GM18517 (cell line): ENCODE data around the gene BICD1.

Experiments used
- ATAC-seq: cut with Tn5 transposase; IDR thresholded peaks from one replicate; pipeline ENCODE4 v1.9.1; 2021; ENCODE audit warnings: mild to moderate bottlenecking, moderate library complexity; ENCODE audit not compliant: unreplicated experiment

BICD1 gene

DNA sequence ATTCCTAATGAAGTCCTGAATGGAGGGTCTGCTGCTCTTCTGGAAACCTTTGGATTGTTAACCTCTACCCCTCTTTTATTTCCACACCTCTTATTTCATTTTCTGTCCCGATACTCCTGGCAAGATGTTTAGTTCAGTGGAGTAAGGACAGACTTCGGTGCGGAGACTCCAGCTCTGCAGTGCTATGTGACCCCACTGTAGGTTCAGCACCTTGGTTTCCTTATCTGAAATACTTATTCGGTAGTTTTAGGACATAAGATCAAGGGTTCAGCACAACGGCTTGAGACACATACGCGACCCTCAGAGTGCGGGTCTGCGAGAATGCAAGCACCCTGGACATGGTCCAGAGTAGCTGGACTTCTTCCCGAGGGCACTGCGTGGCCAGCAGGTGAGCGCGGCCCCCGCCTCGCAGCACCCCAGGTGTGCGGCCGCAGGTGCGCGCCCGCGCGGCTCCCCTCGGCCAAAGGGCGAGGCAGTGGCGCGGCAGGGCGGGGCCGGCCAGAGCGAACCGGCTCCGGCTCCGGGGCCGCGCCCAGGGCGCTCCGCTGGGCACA lies 292.2 kb downstream of the BICD1 start:
- ATAC-seq: no peak

DNA sequence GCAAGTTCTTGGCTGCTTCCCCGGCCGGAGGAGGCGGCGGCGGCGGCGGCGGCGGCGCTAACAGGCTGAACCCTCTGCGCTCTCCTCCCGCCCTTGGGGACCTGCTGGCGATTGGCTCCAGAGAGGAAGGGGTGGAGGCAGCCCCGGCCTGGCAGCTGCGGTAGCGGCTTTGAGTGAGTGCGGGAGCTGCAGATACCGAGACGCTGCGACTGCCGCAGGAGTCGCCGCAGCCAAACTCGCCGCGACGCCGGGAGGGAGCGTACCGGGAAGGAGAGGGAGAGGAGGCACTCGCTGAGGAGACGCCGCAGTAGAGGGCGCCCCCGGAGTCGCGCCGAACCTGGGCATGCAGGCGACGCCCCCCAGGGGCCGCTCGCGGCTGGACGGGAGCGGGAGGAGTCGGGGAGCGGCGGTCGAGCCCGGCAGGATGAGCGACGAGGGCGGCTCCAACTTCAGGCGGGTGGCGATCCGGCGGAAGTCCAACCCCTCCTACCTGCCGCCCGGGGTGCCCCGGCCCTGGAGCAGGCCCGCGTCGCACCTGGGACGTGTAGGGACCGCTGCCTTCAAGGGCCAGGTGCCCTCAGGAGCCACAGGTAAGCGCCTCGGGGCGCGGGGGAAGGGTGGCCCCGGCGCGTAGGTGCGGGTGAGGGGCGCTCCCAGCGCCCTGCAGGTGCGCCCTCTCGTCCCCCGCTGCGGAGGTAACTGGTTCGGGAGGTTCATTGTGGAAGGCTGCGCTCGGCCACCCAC lies 292.9 kb downstream of the BICD1 start, which contains the start of gene FGD4:
FGD4 (plus strand) TSS at position 189 of the 744 bp plus-strand sequence.
- ATAC-seq: peak; percentile 87

GRCh38 chr12:32400114-32400672 lies 293.5 kb downstream of the BICD1 start:
- ATAC-seq: no peak

DNA sequence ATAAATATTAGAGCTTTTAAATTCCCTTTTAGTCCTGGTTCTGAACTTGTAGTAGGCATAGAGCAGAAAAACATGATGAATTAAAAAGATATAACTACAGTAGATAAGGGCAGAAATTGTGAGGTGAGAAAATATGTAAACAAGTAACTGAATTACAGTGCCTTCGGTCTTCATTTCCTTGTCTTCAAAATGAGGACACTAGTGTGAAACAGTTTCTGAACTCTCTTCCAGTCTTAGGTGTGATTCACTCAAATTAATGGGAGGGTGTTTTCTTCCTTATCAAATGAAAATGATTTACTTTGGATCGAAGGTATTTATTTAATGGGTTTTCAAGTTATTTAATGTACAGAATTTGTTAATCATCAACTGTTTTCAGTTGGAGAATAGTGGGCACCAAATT lies 294.2 kb downstream of the BICD1 start:
- ATAC-seq: no peak

- no peak for ATAC-seq
These were observed 295.5 kb downstream of the BICD1 start for GRCh38 chr12:32402170-32402569.

GRCh38 chr12:32402946-32403345 lies 296.3 kb downstream of the BICD1 start:
- ATAC-seq: no peak

GRCh38 chr12:32407795-32408194 lies 301.1 kb downstream of the BICD1 start:
- no peak for ATAC-seq

DNA sequence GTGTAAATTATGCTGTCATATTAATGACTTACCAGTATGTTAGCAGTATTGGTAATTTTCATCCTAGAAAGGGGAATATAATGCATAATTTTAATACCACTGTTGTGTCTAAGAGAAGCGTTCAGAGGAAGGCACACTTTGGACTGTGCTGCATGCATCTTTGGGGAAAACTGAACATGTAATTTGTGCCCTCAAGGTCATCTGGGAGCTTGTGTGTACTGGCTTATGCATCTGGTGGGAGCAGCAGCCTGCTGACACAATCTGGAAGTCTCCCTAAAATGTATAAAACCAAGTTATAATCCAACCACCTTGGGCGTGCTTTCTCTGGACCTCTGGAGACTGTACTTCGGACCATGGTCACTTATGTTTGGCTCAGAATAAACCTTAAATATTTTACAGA lies 306.8 kb downstream of the BICD1 start:
- ATAC-seq: no peak

DNA sequence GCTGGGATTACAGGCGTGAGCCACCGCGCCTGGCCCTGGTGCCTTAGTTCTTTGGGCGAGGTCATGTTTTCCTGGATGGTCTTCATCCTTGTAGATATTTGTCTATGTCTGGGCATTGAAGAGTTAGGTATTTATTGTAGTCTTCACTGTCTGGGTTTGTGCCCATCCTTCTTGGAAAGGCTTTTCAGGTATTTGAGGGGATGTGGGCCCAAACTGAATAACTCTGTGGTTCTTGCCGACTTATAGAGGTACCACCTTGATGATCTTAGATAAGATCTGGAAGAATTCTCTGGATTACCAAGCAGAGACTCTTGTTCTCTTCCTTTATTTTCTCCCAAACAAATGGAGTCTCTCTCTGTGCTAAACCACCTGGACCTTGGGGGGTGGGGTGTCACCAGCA lies 311.6 kb downstream of the BICD1 start:
- no peak for ATAC-seq

- no peak for ATAC-seq
These were observed 312.4 kb downstream of the BICD1 start for GRCh38 chr12:32418903-32419519.

DNA sequence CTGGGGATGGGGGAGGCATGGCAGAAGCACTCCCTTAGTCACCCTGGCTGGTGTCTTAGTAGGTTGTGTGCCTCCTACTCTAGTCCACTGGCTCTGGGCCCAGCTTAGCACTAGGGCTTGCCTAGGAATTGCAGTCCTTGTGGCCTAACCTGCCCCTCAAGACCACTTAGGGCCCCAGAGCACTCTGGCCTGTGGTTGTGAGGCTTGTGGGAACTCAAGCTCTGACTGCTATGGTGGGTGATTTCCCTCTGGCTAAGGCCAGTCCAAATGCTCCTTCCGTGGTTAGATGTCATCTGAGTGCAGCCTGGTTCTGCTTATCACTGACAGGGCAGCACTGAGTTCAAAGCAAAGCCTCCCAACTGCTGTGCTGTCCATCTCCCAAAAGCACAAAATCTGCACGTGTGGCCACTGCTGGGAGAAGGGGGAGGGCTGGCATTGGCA lies 312.9 kb downstream of the BICD1 start:
- ATAC-seq: no peak

GRCh38 chr12:32420356-32420755 lies 313.7 kb downstream of the BICD1 start:
- ATAC-seq: no peak

- no peak for ATAC-seq
These were observed 316.9 kb downstream of the BICD1 start for GRCh38 chr12:32423559-32423958.

DNA sequence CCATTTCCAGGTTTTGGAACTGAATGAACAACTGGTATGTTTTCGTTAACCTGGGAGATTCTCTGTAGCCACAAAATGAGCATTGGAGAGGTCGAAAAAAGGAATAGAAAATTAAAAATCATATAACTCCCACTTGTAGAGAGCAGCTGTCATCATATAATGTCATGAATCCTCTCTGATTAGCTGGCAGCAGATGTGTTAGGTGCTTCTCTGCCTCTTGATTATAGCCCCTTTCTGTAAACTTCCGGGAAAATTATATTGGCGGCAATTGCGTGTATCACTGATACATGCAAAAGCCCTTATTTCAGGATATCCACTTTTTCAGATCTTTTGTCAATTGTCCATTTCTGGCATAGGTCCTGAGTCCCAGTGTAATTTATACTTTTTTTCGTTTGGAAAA lies 324.4 kb downstream of the BICD1 start:
- no peak for ATAC-seq
